ENCODE results near the gene KLK14.

The KLK14 gene

DNA sequence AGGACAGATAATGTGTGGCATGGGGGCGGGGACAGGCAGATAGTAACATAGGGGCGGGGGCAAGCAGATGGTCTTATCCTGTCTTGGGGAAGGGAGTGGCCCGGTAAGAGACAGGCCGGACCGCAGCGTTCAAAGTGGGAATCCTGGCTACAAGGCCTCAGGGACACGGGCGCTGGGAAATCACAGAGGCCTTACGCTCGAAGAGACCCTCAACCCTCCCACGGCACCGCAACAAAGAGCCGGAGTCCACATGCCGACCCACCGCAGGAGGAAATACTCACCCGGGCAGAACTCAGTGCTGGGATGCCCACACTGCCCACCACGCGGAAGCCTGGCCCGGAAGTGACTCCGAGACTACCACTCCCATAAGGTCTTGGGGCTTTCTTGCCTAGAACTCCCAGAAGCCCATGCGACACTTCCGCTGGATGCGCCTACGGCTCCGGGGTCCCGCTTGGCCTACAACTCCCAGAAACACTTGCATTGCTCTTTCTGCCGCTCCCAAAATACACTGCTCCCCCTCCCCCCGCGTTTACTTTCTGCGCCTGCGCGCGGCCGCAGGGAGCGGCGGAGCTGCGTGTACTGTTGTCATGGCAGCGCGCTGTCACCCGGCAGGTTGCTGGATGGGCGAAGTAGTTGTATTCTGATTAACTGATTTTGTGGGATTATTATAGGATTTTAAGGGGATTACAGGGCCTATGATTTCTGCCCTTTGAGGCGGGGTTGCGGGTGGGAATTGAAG, 25.5 kb upstream of the KLK14 start, which contains the start of gene CTU1:
Gene CTU1, minus strand, starts transcription at position 344 of the 739 bp plus-strand sequence. CDS start 3,840 bp downstream, outside the sequence.
- DNase-seq (ENCODE audit: low read depth): peak; percentile 100

DNA sequence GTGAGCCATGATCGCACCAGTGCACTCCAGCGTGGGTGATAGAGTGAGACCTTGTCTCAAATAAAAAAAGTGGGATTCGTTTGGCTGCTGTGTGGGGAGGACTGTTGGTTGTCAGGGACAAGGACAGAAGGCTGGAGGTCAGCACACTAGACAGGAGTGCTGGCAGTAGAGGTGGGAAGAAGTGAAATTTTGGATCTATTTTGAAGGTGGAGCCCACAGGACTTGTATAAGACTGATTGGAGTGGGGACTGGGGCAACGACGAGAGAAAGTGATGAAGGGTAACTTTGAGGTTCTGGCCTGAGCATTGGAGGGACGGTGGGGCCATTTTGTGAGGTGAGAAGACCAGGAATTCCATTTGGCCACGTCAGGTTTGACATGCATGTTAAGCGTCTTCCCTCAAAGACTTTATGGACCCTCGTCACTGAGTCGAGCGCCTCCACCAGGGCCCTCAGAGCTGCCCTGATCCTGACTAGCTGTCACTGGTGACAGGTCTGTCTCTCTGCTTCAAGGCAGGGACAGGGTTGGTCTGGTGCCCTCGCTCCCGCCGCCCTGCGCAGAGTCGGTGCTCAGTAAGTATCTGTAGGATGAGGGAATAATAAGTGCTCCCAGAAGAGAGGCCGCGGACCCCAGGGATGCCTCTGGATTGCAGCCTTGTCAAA, 24.8 kb upstream of the KLK14 start:
- no peak for DNase-seq (ENCODE audit: low read depth)

GRCh38 chr19:51103926-51104341, 21.2 kb upstream of the KLK14 start:
- DNase-seq (ENCODE audit: low read depth): no peak

DNA sequence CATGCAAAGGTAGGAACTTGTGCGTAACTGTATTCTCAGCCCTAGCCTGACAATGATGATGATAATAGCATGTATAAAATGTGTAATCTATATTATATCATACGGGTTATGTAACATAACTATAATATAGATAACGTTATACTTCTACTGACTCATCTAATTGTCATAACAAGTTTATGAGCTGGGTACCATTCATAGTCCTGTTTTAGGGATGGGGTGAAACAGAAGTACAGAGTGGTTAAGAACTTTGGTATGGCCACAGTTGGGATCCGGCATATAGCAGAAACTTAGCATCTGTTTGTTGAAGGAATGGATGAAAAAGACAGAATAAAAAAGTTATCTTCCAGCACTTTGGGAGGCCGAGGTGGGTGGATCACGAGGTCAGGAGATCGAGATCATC, 20.3 kb upstream of the KLK14 start:
- no peak for DNase-seq (ENCODE audit: low read depth)

- no peak for DNase-seq (ENCODE audit: low read depth)
Measured at GRCh38 chr19:51101171-51101865, 18.6 kb upstream of the KLK14 start.

GRCh38 chr19:51100601-51101000, 17.9 kb upstream of the KLK14 start:
- no peak for DNase-seq (ENCODE audit: low read depth)

- no peak for DNase-seq (ENCODE audit: low read depth)
Measured at GRCh38 chr19:51099047-51099382, 16.3 kb upstream of the KLK14 start.

DNA sequence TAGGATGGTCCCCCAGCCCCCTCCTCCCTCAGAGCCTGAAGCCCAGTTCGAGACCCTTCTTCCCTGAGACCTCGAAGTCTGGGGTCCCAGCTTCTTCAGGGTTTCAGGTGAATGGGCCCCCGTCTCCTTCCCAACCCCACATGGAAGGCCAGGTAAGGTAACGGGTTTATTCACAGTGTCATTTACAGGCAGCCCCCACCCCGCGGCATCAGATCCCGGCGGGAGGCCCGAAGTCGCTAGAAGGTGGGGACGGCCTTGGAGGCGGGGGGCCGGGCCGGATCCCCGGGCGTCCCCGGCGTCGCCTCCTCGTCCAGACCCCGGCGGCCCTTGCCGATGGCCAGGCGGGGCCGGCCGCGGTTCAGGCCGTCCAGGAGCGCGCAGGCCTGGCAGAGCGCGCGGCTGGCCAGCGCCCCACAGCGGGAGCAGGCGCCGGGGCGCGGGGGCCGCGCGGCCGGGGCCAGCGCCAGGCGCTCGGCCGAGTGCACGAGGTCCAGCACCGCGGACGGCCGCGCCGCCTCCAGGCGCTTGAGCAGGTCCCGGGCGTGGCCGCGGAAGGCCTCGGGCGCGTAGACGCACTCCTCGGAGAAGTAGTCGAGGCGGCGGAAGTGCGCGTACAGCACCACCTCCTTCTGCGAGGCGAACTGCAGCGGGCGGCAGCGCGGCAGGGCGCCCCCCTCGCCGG, 15.8 kb upstream of the KLK14 start:
- no peak for DNase-seq (ENCODE audit: low read depth)

DNA sequence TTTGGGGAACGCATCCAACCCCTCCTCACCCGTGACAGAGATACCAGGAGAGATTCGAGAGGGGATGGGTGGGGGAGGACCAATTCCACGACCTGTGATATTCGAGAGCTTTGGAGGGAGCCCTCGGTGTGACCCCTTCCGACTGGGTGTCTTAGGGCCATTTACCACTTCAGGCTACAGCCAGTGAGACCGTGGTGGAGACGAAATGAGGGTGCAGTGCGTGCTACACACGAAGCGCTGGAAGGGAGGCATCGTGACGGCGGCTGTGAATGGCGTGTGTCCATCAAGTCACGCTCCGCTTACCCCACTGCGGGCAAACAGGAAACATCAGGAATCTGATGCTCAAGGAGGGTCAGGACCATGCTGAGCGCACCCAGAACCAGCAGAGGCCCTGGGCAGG, 15.1 kb upstream of the KLK14 start:
- DNase-seq (ENCODE audit: low read depth): no peak

DNA sequence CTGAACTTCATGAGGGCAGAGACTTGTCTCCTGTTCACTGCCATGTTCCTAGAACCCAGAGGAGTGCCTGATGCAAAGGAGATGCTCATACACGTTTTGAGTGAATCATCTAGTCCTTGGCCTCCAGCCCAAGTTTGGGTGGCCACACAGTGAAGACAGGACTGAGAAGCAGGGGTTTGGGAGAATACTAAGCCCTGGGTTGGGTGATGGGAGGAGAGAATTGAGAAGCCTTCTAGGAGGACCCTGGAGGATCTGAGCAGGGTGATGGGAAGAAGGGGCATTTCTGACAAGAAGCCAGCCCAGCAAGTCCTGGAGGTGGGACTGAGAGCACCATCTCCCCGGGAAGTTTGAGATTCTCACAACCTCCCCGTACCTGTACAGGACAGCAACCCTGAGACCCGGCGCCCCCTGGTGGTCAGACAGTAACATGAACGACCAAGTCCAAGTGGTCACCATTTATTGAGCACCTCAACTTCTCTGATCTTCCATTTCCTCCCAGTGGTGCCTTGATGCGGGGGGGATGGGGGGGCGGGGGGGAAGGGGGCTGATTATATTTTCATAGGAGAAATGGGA, 14.6 kb upstream of the KLK14 start:
- no peak for DNase-seq (ENCODE audit: low read depth)

DNA sequence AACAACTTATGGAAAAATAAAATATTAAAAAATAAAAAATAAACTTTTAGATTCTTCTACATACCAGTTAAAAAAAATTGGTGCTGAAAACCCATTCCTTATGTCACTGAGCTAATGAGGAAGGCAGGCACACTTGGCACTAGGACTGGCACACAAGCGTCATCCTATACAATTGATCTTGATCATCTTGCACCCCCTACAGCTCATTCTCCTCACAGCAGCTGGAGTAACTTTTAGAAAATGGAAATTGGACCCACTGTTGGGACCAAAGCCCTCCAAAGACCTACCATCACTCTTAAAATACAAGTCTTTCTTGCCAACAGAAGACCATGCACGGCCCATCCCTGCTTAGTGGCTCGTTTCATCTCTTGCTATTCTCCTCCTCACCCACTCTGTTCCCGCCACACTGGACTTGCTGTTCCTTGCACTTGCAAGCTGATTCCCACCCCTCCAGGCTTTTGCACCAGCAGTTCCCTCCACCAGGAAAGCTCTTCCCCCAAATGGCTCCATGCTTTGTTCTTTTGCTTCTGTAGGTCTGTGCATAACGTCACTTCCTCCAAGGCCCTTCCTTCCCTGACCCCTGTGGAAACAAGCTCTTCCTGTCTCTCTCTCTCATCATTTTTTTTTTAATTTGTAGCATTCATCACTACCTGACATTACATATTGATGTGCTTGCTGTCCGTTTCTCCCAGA, 13.9 kb upstream of the KLK14 start:
- no peak for DNase-seq (ENCODE audit: low read depth)

DNA sequence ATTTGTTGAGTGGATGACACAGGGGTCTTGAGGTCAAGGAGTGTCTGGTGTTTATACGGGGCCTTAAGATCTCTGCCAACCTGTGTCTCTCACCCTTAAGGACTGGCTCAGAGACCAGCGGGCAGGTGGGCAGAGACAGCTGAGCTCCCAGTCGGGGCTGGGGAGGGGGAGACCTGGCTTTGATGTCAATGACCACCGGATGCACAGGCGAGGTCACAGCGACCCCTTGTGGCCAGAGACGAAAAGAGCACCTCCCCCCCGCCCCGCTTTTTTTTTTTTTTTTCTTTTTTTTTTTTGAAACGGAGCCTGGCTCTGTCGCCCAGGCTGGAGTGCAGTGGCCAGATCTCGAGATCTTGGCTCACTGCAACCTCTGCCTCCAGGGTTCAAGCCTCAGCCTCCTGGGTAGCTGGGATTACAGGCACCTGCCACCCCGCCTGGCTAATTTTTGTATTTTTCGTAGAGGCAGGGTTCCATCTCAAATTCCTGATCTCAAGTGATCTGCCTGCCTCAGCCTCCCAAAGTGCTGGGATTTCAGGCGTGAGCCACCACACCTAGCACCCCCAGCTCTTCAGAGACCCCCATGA, 12.1 kb upstream of the KLK14 start:
- no peak for DNase-seq (ENCODE audit: low read depth)

GRCh38 chr19:51093510-51094345, 11.0 kb upstream of the KLK14 start:
- no peak for DNase-seq (ENCODE audit: low read depth)

DNA sequence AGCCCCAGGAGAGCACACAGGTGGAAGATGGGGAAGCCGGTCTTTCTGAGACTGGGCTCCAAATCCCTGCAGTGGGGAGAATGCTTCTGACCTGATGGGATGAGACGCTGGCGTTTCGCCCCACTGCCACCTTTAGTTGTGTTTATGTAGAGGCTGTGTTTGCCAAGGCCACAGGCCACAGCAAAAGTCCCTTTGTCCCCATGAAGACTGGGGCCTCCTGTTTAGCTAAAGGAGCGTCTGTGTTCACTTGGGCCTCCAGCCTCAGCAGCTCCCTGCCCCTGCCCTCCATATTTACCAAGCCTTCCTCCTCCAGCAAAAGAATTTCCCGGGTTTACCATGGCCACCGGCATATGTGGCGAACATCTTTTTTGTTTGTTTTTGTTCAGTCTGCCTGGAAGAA, 10.4 kb upstream of the KLK14 start:
- no peak for DNase-seq (ENCODE audit: low read depth)

DNA sequence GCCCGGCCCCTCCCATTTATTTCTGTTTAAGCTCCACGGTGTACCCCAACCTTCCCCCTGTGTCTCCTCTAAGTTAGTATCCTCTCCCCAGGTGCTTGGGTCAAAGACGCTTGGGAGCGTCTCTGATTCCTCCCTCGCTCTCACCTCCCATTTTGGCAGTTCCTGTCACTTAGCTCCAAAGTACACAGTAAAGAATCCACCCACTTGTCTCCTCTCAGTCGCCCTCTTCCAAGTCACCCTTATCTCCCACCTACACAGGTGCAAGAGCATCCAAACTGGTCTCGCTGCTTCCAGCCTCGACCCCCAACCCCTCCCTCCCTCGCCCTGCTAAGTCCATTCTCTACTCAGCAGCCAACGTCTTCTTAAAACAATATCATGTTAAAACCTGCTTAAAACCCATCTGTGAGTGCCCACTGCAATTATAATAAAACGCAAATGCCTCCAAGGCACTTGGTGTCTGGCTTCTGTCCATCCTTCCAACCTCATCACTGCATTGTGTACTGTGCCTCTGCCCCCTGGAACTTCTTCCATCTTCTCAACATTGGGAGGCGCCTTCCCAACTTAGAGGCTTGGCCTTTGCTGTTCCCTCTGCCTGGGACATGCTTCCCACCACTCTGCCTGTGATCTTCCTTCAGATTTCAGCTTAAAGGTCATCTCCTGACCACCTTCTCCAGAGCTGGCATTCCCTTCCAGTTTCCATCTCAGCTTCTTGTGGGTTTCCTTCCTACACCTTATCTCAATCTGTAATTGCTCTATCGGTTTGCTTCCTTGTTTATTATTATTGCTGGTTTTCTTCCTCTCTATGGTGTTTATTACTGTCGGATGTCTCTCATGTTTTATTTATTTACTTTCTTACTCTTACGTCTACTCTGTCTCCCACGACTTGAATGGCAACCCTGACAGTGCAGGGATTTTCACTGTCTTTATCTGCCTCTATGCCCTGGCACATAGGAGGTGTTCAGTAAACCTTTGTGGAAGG, 9.5 kb upstream of the KLK14 start:
- no peak for DNase-seq (ENCODE audit: low read depth)

GRCh38 chr19:51091126-51091525, 8.4 kb upstream of the KLK14 start:
- DNase-seq (ENCODE audit: low read depth): no peak

- no peak for DNase-seq (ENCODE audit: low read depth)
Measured at GRCh38 chr19:51090471-51090870, 7.8 kb upstream of the KLK14 start.

GRCh38 chr19:51089786-51090185, 7.1 kb upstream of the KLK14 start:
- DNase-seq (ENCODE audit: low read depth): no peak

Measured in CMK (cell line).